Esophagus muscularis mucosa (tissue), 4 donors: ENCODE measurements around the gene PRR4.

ENCODE experiments used
- EP300 ChIP-seq: sonication (generic); formaldehyde crosslinking; IDR thresholded peaks from one replicate; pipeline ENCODE4 v1.6.1; 2017; ENCODE audit warnings: antibody characterized with exemption
- POLR2A ChIP-seq: fragments of 450-650 bp; IDR thresholded peaks from one replicate; pipeline ENCODE4 v1.6.1; 2017; ENCODE audit warnings: antibody characterized with exemption, moderate library complexity, mild to moderate bottlenecking, low read depth
- POLR2AphosphoS5 ChIP-seq, 2 donors: sonication (generic); formaldehyde crosslinking; IDR thresholded peaks; one replicate each; pipeline ENCODE4 v1.6.1; 2017; ENCODE audit warnings: antibody characterized with exemption in 2 of 2
- TF ChIP-seq, protein P1 (sequence below), 3 experiments: fragments of 200-600 bp in 2 of 3; fragments of 450-650 bp in 1 of 3; sonication (generic) in 2 of 3; IDR thresholded peaks; one replicate each; pipeline ENCODE4 v1.5.1; 2017 to 2019; ENCODE audit warnings: antibody characterized with exemption in 3 of 3, mild to moderate bottlenecking in 2 of 3, moderate library complexity in 1 of 3

DNA sequence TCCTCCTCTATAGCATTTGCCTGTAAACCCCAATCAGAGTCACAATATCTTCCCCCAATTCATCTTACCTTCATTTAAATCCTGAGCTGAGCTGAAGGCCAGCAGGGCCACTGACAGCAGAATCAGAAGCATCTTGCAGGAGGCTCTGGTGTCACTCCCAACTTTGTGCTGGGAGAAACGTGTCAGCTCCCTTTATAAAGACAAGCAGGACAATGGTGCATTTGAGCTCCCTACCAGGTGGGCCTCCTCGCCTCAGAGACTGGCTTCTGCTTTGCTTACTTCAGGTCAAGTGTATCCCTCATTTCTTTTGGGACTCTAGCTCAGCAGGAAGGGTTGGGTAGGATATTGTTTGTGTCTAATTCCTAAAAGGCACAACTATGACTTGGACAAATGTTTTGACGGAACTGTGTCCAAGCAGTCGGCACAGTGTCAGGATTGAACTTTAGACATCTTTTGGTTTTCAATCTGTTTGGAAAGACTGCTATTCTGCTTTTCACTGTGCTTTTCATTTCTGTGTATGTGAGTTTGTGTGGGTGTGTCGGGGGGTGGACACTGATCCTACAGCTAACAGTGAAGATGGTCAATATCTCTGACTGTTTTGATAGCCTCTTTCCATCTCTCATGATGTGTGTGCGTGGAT lies 34.9 kb upstream of the PRR4 start, which contains the start of gene PRH1:
- TF ChIP-seq, protein P1, sequence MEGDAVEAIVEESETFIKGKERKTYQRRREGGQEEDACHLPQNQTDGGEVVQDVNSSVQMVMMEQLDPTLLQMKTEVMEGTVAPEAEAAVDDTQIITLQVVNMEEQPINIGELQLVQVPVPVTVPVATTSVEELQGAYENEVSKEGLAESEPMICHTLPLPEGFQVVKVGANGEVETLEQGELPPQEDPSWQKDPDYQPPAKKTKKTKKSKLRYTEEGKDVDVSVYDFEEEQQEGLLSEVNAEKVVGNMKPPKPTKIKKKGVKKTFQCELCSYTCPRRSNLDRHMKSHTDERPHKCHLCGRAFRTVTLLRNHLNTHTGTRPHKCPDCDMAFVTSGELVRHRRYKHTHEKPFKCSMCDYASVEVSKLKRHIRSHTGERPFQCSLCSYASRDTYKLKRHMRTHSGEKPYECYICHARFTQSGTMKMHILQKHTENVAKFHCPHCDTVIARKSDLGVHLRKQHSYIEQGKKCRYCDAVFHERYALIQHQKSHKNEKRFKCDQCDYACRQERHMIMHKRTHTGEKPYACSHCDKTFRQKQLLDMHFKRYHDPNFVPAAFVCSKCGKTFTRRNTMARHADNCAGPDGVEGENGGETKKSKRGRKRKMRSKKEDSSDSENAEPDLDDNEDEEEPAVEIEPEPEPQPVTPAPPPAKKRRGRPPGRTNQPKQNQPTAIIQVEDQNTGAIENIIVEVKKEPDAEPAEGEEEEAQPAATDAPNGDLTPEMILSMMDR (IDR thresholded peaks at IDR 0.05), result no peak
- TF ChIP-seq EP300 (no peak), POLR2A (no peak), POLR2AphosphoS5 (IDR thresholded peaks at IDR 0.05) (no peak)
